Epithelial cell of proximal tubule (primary cell): Measurements from ENCODE around the gene PNCK. TPM values are rescaled to one million over a fixed set of nuclear protein-coding genes. Genes with fewer than 3 reads are reported as not detected.

Source experiments
- DNase-seq: peaks from one replicate; pipeline ENCODE4 v3.0.0-alpha.2; 2011; ENCODE audit warnings: low read depth
- H3K4me3 ChIP-seq: 2 replicates; pipeline ENCODE4 v1.5.1; 2011; ENCODE audit warnings: low read depth, mild to moderate bottlenecking, low read length
- total RNA-seq: library from RNA; depleted of rRNA; stranded (reverse); fragments of >200 nt; gene quantifications from 2 replicates; pipeline ENCODE4 v1.2.3, GENCODE V29; 2015
- TF ChIP-seq, protein P1 (sequence below): conservative IDR thresholded peaks from 2 replicates; pipeline ENCODE4 v1.5.1; 2012; ENCODE audit warnings: low read depth, mild to moderate bottlenecking, low read length

The PNCK gene
- 0.86 TPM in 1 of 2 replicates, not detected in the other for total RNA-seq

- H3K4me3 ChIP-seq = no peak within 1 kb of the TSS
- DNase-seq = no peak
- TF ChIP-seq, protein P1, sequence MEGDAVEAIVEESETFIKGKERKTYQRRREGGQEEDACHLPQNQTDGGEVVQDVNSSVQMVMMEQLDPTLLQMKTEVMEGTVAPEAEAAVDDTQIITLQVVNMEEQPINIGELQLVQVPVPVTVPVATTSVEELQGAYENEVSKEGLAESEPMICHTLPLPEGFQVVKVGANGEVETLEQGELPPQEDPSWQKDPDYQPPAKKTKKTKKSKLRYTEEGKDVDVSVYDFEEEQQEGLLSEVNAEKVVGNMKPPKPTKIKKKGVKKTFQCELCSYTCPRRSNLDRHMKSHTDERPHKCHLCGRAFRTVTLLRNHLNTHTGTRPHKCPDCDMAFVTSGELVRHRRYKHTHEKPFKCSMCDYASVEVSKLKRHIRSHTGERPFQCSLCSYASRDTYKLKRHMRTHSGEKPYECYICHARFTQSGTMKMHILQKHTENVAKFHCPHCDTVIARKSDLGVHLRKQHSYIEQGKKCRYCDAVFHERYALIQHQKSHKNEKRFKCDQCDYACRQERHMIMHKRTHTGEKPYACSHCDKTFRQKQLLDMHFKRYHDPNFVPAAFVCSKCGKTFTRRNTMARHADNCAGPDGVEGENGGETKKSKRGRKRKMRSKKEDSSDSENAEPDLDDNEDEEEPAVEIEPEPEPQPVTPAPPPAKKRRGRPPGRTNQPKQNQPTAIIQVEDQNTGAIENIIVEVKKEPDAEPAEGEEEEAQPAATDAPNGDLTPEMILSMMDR = no peak
Observed at GRCh38 chrX:153673428-153674218, at the start of gene PNCK. Gene PNCK (minus strand): TSS chrX:153673813. CDS start chrX:153673076, 737 bp downstream.

DNA sequence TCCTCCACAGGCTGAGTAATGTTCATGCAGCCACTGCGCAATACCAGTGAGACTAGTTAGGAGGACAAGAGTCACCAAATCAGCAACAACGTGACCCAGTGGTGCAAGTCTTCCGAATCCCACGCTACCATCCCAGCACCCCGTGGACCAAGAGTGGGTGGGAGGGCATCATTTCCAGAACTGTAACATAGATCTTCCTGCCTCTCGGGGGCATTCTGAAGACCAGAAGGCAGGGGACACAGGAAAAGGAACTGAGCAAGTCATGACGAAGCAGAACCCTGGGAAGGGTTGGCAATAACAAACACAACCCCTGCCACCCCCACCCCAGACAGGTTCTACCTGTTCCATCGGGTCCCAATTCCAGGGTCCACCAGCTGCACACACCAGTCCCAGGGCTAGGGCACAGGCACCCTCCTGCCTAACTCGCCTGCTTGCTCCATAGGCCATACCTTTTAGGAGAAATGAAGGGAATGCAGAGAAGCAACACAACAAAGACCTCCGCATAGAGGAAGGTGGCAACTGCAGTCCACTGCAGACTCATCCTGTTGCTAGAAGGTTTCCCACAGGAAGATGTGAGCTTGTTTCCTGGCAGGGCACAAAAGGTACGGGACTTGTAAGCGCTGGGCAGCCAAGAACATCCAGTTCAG is 49.2 kb upstream of the PNCK start:
- peak overlapping the region; percentile 73 for H3K4me3 ChIP-seq
- DNase-seq = no peak
- TF ChIP-seq, protein P1 = no peak

DNA sequence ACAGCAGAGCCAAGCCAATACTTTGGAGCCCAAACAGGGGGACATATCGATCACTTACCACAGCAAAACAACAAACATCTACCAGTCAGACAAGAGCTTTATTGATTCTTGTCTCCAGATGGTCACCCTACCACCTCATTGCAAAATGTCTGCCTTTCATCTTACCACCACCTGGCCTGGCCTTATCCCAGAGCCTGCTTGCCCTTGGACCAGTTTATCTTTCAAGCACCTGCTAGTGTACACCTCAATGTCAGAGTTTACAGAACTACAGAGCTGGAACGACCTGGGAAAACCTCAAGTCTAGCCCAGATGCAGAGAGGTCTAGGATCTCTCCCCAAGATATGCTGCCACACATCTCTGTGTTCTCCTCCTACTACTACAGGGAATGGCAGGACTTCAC is 46.1 kb upstream of the PNCK start:
- DNase-seq = no peak
- TF ChIP-seq, protein P1 = no peak
- no peak overlapping the region for H3K4me3 ChIP-seq

- H3K4me3 ChIP-seq = no peak overlapping the region
- no peak for DNase-seq
- TF ChIP-seq, protein P1 = no peak
Observed at GRCh38 chrX:153719238-153719637, 45.6 kb upstream of the PNCK start.

- TF ChIP-seq, protein P1 = no peak
- no peak for DNase-seq
- no peak overlapping the region for H3K4me3 ChIP-seq
Observed at GRCh38 chrX:153717445-153717844, 43.8 kb upstream of the PNCK start.

GRCh38 chrX:153714256-153714655 is 40.6 kb upstream of the PNCK start:
- no peak overlapping the region for H3K4me3 ChIP-seq
- TF ChIP-seq, protein P1 = no peak
- no peak for DNase-seq
